Activated T-cell treated with anti-CD3 and anti-CD28 coated beads for 24 hours (primary cell): ENCODE results near the gene C1QTNF5.

Experiments
- DNase-seq: peaks from one replicate; pipeline ENCODE4 v3.0.0-alpha.2; 2020; ENCODE audit warnings: low read depth

C1QTNF5 gene

DNA sequence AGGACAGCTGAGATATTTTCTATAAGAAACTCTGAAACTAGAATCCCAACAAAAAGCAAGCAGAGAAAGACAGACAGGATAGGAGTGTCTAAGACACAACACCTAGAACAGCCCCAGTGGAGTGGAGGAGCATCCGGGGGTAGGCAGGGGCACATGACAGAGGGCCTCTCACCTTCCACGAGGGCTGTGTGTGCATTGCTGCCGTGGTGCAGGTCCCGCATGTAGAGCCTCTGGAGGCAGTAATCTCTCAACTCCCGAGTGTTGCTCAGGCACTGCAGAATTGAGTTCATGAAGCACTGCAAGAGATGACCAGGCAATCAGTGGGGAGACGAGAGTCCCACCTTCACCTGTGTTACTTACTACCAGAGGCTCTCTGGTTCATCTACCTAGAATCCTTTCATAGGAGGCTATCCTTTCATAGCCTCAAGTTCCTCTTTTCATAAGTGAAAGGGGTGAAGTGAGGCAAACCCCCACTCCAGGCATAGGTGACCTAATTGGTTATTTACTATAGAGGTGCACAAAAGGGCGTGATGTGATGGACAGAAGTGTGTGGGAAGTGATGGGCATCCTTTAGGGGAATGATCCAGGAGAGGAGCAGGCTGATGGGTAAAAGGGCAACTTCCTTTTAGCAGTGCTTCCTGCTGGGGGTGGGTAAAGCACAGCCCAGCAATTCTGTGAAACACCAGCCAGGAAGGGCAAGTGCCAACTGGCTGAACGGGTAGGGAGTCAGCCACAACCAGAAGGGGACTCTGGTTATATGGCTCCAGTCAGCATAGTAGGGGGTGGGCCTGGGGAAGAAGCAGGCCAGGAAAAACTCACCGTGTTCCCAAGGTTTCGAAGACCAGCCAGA lies 18.9 kb upstream of the C1QTNF5 start:
- DNase-seq = no peak

DNA sequence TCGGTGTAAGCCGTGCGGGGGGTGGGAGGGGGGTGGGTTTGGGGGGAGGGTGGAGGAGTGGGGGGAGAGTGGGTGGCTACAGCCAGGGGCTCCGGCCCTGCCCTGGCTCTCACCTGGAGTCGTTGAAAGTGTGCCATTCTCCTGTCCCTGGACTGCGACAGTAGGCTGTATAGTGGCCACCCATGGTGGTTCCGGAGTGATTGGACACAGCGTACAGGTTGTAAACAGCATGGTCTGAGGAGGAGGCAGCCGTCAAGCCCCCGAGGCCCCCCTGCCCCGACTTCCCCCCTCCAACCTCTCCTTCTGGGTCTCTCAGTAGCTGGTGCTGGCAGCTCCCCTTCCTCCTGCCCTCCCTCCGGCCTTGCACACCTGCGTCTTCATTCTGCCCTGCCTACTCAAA lies 16.4 kb upstream of the C1QTNF5 start:
- DNase-seq = no peak

DNA sequence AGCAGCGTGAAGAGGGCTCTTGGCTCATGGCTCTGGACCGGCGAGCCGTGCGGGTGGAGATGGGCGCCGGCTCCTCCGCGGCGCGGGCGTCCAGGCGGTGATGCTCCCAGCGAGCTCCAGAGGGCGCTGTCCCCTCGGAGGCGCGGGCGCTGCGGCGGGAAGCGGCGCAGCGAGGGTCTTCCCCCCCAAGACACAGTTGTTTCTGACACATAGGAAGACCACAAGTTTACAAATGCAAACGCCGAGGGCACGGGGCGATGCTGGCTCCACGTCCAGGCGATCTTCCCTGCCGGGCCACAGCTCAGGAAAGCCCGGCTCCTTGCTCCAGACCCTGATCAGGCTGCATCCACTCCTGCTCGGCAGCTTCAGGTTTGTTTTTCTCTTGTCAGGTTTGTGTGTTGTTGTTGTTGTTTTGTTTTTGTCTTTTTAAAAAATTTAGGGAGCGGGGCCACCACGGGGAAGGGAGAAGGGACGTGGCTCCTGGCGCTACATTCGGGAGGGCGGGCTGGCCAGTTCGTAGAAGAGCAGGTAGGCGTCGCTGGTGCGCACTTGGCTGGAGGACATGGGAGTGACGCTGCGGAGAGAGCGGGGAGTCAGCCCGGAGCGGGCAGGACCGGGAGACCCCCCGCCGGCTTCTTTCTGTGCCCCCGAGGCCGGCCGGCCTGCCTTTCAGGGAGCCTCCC lies 15.8 kb upstream of the C1QTNF5 start:
- DNase-seq = peak; percentile 56

DNA sequence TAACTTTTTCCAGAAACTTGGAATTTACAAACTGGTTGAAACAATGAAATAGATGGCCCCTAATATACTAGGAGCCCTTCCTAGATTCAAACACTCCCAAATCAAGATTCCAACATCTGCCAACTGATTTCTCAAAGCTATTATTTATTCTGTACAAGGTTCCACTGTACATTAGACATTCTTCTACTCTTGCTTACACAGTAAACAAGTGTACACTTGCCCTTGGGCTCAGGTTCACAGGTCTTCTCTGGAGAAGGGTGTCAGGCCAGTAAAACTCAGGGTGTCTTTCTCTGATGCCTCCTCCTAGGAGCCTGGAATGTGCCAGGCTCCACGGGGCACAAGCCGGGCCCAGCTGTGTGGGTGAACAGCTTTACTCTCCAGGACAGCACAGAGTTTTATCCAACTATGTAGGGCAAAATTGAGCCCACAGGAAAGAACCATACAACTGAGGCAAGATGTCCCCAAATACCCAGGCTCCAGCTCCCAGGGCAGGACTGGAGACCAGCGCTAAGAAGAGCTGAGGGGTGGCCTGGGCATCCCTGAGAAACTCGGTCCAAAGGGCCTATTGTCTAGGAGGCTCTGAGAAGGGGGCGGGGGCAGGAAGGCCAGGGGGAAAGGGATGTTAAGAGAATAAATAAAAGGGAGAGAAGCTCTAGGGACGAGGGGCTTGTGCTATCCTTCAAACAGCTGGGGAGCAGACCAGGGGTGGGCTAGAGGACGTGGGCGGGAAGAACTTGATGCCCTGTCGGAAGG lies 14.6 kb upstream of the C1QTNF5 start:
- DNase-seq = no peak

DNA sequence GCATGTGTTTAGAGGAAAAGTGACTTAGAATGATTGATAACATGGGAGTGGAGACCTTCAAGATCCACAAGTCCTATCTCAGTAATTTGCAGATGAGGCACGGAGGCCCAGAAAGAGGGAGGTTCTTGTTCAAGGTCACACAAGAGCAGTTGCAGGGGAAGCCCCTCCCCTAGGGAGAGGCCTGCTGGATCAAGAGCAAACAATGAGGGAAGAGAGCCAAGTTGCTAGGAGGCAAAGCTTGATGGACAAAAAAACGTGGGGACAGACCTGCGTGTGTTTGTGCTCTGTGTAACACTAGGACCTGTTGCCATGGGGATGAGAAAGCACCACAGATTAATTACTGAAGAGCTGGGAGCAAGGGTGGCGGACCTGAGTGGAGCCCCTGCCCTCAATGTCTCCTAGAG lies 12.2 kb upstream of the C1QTNF5 start:
- DNase-seq = no peak

DNA sequence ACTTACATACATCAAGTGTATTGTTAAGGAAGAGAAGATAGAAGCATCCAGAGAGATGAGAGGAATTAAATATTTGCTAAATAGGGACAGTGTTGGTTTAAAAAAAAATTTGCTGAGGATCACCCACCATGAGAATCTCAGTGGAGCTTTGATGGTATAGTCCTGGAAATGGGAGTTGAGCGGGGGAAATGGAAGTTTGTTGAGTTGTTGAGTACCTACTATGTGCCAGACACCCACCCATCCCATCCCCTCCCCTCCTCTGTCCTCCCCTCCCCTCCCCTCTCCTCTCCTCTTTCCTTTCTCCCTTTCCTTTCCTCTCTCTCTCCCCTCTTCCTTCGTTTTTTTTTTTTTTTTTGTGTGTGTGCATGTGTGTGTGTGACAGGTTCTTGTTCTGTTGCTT lies 10.5 kb upstream of the C1QTNF5 start:
- no peak for DNase-seq

DNA sequence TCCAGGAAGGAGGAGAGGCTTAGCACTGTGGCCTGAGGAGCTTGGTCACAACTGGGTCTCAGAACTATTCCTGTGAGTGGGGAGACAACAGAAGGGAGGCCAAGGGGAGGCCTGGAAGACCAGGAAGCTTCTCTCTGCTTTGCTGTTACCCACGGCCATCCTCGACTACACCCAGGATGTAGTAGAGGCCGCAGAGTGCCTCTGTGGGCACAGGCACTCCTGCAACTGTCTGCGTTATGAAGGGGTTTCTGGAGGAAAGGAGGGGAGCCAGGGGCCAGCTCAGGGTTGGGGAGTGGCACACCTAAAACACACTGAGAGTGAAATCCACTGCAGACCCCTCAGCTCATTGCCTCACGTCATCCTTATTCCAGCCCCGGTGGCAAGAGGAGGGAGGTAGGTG lies 9.6 kb upstream of the C1QTNF5 start:
- DNase-seq = no peak

DNA sequence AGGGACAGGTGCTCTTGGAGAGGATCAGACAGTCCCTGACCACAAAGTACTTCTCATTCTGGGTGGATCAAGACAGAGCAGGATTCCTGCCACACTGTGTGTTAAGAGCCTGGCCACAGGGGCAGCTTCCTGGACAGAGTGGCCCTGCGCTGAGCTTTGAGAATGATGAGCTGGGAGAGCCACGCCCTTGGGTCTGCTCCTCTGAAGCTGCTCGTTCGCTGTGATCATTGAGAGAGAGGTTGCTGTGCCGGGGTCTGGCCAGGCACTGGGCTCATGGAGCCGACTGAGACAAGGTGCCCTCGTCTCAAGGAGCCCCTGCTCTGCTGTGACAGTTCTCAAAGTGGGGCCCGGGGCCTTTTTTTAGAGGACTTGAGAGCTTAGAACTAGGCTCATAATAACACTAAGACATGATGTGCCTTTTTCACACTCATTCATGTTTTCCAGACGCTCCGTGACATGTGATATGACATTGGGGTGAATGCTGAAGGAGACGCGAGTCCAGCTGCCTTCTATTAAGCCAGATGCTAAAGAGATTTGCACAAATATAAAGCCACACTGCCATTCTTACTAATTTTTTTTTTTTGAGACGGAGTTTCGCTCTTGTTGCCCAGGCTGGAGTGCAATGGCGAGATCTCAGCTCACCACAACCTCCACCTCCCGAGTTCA lies 7.4 kb upstream of the C1QTNF5 start:
- no peak for DNase-seq

DNA sequence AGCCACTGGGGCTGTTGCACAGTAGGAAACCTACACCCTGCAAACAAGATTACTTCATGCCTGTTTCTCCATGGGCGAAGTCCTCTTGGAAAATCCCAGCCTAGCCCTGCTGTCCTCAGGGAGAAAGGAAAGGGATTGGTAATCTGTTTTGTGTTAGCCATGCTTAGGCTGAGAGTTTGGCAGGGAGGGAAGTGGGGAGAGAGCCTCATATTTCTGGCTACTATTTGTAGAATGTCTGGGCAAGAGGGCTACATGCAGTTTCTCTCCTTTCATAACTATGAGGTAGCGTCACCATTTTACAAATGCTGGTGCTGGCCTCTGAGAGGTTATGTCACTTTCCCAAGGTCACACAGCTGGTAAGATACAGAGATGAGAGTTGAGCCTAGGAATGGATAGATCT lies 6.6 kb upstream of the C1QTNF5 start:
- DNase-seq = no peak

DNA sequence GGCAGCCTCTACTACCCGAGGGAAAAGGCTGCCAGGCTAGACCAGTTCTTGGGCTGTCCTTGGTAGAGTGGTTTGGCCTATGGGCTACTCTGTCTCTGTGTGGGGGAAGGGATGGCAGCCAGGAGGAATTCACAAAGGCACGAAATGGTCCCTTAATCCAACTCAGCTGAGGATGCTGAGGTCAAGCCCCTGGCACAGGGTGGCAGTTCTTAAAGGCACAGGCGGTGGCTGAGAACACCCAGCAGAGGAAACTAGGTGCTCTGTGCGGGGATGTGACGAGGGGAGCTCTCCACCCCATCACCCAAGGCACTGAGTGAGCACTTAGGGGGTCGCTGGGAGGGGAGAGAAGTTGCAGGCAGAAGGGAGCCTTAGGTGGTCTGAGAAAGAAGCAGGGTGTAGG lies 5.9 kb upstream of the C1QTNF5 start, which contains the start of gene MFRP:
Gene MFRP (minus strand): TSS at position 101 of the 400 bp plus-strand sequence. CDS start 192 bp downstream, outside the sequence.
- DNase-seq = no peak

DNA sequence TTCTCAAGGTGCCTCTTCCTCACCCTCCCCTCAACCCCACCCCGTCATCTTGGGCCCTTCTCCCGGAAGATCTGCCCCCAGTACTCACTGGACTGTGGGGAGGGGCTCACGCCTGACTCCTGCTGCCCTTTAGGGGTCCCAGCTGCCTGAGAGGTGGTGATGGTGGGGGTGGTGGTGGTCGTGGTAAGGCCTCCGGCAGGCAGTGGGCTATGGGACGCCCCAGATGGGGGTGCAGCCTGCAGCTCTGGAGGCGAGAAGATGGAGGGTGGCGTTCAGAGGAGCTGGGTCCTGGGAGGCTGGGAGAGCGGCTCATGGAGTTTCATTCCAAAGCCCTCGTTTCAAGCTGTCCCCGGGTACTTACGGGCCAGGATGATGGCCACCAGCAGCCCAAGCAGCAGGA lies 5.0 kb upstream of the C1QTNF5 start:
- no peak for DNase-seq

DNA sequence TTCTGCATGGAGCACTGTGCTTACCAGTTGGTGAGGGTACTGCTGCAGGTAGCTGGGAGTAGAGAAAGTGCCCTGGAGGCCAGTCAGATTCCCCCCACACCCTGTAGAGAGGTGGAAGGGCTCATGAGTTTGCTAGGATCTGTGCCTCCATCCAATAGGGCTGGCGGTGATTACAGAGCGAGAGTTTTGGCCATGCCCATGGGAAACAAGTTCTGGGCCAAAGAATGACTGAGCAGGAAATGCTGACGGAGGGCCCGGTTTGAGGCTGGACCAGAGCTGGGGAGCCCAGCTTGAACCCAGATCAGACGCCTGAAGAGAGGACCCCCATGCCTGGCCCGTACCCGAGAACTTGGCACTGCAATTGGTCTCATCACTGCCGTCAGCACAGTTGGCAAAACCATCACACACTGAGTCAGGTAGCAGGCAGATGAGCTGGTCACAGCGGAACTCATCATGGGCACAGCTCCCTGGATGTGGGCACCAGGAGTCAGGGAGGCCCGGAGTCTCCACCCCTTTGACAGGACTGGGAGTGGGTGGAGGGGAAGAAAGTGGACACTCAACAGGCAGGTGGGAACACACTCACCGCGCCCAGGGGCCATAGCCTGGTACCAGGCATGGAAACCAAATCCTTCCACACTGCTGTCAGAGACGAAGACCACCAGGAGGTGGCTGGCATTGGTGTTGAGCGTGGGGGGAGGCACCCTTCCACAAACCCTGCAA lies 3.8 kb upstream of the C1QTNF5 start:
- DNase-seq = no peak

DNA sequence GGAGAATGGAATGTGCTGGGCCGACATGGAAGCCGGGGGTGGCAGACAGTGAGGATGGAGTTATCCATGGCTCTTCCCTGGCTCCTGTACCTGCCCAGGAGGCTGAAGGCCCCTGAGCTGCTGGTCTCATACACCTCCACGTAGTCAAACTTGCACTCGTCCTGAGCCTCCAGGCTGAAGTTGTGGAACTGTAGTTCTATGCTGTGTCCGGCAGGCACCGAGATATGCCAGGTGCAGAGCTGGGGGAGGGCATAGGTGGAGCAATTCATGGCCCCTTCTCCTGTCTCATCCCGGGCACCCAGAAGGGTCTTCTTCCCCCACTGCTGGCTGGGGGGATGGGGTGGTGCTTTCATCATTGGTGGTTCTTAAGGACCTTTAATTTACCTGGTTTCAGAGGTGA lies 3.0 kb upstream of the C1QTNF5 start:
- no peak for DNase-seq

DNA sequence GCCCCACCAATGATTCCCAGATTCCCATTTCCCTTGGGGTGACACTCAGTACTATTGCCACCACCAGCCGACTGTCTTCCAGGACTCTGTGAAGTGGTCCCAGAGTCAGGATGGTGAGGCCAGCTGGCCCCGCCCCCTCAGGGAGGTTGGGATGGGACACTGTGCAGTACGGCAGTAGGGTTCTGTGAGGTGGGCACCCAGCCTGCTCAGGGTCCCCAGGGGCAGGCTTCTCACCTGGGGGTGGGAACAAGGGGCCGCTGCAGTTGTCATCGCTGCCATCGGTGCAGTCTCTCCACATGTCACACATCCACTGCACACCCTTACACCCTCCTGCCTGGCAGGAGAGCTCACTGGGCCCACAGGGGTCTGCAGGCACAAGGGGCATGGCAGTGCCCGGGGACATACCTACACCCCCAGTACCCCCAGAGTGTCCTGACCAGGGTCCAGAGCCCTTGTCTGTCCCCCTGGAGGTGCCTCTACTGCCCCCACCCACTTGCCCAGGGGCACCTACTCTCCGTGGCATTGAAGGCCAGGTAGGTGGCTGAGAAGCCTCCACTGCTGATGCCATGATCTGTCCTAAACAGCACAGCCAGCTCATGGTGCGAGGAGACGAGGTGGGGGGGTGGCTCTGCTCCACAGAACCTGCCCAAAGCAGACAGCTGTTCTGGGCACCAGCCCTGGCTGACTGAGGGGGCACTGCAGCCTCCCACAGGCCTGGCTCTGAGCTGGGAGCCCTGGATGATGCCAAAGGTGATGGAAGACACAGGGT lies 1.9 kb upstream of the C1QTNF5 start:
- DNase-seq = no peak

DNA sequence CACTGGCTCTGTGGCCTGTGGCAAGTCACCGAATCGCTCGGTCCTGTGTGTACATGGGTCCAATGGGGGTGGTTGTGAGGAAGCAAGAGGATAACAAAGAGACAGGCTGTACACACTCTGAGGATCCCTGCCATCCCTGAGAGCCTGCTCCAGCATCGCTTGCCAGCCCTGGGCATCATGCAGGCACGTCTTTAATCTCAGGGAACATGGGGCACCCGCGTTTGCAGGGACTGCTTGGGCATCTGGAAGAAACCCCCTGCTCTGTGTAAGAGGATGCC lies 1.3 kb upstream of the C1QTNF5 start:
- DNase-seq = no peak

DNA sequence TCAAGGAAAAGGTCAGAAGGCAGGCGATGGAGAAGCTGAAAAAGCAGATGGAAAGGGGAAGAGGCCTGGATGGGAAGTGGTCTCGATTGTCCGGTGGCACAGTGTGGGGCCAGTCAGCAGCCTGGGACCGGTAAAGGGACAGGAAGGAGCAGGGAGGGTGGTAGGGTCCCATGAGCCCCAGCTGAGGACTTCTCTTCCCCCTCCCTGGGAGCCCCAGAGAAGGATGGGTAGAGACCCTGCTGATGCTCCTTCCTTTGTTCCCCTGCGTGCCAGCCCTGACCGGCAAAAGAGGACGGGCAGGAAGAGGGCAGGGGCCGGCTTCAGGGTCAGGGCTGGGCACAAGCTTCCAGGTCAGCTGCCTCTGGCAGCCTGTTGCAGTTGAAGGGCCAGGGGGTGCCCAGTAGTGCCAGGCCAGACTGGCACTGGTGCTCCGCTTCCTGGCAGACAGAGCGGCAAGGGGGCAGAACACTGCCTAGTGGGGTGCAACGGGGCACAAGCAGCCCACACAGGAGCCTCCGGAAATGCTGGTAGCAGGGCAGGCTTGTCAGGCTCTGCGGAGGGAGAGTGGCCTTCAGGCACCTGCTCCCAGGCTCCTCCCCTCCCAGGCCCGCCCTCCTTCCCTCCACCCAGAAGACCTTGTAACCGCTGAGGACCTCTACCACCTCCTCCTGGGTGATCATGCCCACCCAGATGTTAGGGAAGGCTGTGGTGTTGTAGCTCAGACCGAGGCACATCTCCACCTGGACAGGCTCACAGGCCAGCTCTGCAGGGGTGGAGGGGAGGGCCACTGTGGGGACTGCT lies 739 bp upstream of the C1QTNF5 start:
- no peak for DNase-seq

DNA sequence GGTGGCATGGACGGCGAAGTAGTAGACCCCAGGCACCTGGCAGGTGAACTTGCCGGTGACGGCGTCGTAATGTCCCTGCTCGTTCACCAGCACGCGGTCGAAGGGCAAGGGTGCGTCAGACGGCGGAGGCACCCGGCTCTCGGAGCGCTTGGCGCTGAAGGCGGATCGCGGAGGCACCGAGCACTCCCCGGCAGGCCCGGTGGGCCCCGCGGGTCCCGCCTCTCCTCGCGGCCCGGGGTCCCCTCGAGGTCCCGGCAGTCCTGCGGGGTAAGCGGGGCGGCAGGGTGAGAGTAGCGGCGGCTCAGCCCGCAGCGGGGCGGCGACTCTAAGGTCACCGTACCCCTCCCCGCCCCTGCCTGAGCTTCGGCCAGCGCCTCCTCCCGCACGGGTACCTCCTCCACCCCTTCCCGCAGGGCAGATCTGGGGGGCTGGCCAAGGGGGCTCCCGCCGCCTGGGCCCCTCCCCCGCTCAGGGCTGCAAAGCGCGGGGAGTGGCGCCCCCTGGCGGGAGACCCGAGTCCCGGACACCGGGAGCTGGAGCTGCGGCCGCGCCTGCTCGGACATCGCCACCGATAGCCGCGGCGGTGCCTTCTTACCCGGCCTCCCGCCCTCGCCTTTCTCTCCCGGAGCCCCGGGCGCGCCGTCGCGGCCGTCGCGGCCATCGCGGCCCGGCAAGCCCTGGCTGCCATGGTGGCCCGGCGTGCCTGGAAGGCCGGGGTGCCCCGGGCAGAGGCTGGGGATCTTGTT lies 921 bp downstream of the C1QTNF5 start:
- no peak for DNase-seq

DNA sequence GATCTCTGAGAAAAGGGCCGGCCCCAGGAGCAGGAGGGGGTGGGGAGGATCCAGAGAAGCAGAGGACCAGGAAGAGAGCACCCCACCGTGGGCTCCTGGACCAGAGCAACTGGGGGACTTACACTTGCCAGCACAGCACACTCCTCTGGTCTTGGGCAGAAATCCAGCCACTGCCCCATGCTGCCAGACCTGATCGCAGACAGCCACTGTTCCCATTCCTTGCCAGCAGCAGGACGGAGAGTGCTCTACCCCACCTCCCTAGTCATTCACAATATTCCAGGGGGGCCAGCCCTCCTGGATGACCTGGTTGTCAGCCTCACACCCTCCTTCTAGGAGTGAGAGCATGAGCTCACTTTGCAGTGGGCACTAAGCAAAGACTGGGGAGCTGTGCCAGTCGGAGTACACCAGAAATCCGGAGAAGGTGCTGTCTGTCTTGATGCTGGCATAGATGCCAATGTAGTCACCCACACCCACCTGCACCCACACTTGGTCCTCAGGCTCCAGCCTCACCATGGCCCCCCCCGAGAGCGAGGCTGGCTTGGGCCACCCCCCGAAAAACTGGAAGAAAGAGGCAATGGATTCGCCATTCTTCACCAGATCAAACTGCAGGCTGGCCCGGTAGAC lies 1.6 kb downstream of the C1QTNF5 start:
- DNase-seq = no peak

DNA sequence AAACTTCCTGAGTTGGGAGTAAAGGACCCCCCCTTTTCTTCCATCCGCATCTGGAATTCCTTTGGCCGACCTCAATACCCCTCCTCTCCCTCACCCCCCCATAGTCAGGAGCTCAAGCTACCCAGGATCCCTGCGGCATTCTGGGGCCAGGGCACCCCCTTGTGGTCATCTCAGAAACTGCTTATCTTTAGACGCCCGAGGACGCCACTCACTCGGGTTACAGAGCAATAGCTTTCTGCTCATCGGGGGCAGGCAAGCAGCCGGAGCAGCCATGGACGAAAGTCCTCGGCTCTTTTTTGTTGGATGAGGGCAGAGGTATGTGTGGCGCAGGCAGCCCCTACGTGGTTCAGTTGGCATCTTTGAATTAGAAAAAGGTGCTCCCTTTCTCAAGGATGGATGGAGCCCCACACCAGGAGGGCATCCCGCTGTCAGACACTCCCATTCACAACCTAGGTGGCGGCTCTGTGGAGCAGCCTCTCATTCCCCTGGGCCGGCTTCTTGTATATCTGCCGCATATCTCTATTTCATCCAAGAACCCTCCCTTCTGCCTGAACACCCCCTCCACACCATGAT lies 2.3 kb downstream of the C1QTNF5 start:
- DNase-seq = peak; percentile 58
